Ramos (cell line): Measurements from ENCODE around the gene DPP6.
"Not testable (repeated sequence)": the region's sequence is repeated elsewhere in the genome, so short reads cannot be mapped to it uniquely, and the experiment has no call there.

Source experiments
- in situ Hi-C: fragments of 300-500 bp; cut with MboI; formaldehyde crosslinking; loops from one replicate; pipeline ENCODE4 v1.14.3; 2022; ENCODE audit warnings: low sequenced_read_pairs; ENCODE audit not compliant: unreplicated experiment

DPP6 gene

DNA sequence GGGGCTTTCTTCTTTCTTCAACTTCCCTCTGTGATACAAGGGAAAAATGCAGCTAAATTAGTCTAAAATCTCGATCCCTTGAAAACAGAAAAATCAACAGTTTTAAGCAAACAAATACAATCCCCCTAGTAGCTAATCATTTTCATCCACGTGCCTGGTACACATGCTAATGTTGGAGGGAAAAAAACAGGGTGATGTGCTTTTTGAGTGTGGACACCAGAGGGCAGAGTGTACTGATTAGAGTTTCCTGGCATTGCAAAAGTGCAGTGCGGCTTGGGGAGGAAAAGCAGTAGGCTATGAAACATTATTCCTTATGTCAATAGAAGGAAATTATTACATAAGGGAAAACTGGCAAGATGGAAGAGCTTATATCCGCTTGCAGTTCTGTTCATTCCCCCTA, 19.6 kb downstream of the DPP6 start:
- in situ Hi-C loops = not testable (repeated sequence)

DNA sequence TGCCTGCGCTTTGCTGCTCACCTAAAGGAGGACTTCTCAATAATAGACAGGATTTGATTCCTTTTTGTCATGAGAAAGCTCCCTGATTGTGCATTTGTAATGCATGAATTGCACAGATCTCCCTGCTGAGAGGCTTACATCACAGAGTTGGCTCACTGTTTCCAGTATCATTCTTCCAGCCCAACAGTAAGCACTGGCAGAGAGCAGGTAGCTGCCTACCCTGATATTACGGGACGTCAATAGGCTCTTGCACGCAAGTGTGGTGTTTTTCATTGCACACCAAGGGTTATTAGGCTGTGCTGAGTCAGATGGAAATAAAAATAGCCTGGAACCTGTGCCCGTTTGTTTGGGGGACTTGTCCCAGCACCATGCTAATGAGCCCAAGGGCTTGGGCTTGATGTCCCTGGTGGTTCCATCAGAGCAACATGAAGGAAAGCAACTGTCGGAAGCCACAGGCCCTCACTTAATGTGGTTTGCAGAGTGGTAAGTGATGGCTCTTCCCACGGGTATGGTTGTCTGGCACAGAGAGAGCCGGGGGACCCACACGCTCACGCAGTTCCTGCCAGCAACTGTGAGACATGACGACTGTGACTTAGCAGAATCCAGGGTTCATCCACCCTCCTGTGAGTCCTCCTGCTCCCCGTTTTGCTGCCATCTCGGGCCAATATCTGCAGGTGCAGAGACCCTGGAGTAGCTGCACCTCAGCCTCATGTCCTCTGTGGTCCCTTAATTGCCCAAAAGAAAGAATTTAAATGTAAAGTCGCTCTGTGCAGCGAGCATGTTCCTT, 20.4 kb downstream of the DPP6 start:
- in situ Hi-C loops = not testable (repeated sequence)

DNA sequence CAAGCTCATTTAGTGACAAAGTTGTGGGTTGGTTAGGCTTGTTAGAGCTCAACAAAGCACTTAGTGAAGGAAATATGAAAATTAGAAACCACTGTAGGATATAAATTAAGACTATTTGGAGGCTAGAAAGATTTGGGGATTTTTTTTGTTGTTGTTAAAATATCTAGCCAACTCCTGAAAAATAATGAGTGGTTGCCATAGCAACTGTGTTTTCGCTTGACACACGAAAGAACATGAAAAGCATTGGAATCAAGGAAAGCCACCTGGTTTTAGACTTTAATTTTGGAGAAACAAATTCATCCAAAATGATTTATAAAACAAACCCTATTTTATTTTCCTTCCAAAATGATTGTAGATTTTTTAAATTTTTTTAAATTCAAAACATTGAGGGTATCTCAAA, 26.3 kb downstream of the DPP6 start:
- in situ Hi-C loops = not testable (repeated sequence)

DNA sequence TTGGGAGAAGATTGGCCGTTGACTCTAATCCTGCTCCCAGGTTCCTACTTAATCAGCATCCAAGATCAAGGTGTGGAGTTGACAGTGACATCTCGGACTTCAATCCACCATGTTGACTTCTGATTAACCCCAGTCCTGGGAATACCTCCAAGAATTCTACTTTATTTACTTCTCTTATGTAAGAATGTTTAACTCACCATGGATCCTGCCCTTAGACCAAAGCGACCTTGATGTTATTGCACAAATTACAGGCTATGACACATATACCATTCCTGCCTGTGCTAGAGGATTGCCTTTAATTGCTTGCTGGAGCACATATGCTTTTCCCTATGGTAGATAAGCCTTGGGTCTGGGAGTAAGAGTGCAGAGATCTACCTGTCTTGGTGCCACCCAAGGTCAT, 28.1 kb downstream of the DPP6 start:
- in situ Hi-C loops = not testable (repeated sequence)

DNA sequence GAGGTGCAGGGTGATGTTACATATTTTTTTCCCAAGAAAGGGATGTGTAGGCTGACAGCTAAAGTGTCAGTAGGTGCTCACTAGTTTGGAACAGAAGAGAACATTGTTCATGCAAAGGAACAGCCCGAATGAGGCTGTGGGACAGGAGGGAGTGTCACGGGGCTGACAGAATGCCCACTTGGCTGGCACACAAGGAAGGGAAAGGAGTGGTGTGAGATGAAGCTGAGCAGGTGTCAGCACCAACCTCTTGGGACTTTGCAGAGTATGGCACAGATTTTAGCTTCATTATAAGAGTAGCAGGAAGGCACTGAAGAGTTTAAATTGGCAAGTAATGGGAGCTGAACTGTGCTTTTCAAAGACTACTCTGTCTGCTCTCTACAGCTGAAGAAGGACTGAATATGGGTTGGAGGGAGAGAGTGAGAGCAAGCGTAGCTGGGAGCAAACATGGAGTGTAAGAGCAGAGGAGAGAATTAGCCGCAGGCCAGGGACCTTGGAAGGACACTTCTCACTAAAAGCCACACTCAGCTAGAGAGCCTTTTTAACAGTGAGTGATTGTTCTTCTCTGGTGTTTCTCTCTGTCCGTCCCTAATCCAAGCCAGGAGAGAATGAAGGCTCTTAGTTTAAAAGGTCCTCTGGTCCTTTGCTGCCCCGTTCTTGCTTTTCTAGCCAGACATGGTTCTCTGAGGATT, 35.0 kb downstream of the DPP6 start:
- in situ Hi-C loops = not testable (repeated sequence)

DNA sequence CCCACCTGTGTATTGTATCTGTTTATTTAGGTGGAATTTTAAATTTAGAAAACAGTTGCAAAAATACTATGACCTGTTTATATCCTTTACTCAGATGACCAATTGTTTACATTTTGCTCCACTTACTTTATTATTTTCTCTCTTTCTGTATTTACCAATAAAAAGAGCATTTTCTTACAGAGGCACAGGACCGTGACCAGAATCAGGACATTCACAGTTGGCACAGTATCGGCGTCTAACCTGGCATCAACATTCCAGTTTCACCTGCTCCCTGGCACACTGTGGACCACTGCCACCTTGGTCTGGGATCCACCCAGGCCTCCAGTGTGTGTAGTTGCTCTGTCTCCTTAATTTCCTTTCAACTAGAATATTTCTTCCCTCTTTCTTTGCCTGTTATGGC, 39.9 kb downstream of the DPP6 start:
- in situ Hi-C loops = not testable (repeated sequence)

DNA sequence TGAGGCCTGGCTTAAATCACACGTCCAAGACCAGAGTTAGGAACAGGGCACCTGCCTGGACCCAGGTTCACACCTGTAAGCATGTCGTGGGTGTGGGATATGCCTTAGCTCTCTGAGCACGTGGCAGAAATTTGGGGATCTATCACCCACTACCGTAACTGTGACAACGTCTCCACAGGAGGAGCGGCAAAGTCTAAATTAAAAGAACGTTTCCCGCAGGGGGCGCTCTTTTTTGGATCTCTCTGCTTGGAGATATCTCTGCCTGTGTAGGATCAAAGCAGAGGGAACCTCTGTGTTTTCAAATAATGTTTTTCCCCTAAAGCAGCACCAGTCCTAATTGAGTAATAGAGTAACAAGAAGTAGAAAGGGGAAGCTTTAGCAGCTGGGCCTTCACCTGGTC, 43.0 kb downstream of the DPP6 start:
- in situ Hi-C loops = not testable (repeated sequence)

DNA sequence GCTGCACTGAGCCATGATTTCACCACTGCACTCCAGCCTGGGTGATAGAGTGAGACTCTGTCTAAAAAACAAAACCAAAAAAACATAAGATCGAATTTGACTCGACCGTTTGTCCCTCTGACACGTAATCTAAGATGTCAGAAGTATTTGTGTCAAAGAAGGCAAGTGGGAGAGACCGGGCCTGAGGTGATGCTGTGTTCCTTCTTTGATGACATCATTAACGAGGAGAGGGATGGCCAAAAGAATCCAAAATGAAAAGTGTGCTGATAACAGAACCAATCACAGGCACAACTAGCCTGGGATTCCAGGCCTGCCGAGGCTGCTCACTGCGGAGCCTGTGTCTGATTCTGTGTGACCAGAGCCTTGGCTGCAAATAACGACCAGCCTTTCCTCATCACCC, 52.9 kb downstream of the DPP6 start:
- in situ Hi-C loops = not testable (repeated sequence)

DNA sequence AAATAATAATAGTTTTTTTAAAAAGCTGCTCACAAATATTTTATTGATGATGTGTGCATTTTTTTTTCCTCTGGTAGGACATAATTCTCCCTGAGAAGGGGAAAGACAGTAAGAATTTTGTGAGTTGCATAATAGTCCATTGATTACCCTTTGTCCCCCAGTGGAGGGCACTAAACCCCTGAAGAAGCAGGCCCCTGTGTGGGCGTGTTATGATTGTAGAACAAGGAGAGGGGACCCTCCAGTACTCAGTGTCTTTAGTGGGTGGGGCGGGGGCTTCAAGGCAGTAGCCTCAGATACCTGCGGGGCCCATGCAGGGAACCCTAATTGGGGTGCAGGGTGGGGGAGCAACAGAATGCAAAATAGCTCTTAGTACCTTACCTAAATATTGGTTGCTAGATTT, 57.4 kb downstream of the DPP6 start:
- in situ Hi-C loops = not testable (repeated sequence)

DNA sequence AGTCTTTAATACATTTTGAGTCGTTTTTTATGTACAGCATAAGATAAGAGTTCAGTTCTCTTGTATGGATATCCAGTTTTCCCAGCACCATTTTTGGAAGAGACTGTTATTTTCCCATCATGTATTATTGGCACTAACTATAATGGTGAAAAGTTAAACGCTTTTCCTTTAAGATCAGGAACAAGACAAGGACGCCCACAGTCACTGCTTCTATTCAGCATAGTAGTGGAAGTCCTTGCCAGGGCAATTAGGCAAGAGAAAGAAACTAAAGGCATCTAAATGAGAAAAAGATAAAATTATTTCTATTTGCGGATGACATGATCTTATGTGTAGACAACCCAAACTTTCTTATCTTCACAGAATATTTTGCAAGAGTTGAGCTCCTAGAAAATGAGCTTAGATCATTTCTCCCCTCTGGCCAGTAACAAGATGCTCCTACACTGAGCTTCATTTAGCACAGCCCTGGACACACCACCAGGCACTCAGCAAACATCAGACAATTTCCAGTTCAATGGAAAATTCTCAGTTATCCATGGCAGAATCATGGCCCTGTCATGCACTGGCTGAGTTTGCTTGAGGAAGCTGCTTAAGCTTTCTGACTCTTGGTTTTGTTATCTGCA, 61.6 kb downstream of the DPP6 start:
- in situ Hi-C loops = not testable (repeated sequence)

DNA sequence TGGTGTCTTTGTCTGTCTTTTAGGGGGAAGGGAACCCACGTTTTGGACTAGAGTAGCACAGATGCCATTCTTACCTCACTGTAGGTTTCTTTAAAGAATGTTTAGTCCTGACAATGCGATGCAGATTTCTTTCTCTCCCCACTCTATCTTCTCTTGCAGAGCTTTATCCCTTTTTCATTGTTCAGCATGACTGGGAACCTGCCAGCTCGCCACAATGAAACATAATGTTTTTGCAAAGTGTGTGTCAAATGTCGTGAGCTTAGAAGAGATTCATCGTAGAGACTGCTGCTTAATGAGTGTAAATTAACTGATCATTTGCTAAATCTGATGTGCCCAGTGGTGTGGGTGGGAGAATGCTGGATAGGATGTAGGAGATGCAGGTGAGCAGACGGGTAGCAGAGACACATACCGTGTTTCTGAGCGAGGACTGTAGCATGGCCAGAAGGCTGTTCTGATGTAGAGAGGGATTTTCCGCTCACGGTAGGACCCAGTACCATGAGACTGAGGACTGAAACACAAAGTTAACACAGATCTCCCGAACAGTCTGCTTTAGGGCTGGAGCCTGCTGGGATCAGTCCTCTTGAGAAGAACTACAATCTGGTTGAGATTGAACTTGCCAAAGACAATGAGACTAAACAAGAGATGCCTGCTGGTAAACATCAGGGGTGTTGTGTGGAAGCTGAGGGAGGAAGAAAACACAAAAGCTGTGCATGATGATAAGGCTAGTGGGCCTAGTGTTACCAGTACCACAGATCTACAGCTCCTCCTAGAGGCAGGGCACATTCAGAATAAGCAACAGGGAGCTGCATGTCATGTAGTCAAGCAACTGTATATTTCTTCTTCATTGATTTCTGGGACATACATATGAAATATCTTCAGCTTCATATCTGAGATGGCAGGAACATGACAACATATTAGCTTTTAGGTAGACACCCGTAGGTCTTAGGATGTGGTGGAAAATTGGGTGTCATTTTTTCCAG, 65.5 kb downstream of the DPP6 start:
- in situ Hi-C loops = not testable (repeated sequence)

DNA sequence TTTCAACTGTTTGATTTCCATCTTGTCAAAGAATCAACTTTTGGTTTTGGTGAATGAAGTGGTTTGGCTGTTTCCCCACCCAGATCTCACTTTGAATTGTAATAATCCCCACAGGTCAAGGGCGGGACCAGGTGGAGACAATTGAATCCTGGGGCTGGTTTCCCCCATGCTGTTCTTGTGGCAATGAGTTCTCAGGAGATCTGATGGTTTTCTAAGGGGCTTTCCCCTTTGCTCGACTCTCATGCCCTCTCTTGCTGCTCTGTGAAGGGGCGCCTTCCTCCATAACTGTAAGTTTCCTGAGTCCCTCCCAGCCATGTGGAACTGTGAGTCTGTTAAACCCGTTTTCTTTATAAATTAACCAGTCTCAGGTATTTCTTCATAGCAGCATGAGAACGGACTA, 68.6 kb downstream of the DPP6 start:
- in situ Hi-C loops = not testable (repeated sequence)

DNA sequence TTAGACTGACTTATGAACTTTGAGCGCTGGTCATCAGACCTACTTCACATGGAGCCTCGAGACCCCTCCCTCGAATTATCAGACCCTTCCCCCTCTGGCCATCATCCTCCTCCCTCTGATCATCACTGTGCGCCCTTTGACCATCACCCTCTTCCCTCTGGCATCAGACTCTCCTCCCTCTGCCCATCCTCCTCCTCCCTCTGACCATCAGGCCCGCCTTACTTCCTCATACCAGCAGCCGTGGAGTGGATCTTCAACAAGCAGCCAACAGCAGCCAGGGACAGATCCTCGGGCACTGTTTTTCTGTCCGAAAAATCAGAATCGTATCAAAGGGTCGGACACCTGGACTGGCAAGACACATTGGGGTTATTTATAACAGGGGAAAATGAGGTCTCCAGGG, 70.5 kb downstream of the DPP6 start:
- in situ Hi-C loops = not testable (repeated sequence)

DNA sequence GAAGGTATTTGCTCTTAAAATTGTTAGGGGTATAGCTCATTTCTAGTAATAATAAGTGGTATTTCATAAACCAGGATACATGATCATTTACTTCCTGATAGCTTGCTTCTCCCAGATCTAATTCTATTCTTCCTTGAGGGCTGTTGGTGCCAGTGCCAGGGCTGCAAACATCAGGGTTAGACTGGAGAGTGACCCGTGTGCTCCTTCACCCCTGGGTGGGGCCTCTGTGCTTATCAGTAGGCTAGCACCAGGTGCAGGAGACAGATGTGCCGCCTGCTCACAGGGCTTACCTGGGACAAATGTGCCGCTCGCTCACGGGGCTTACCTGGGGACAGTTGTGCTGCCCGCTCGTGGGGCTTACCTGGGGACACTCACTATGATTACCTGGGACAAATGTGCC, 71.2 kb downstream of the DPP6 start:
- in situ Hi-C loops = not testable (repeated sequence)

DNA sequence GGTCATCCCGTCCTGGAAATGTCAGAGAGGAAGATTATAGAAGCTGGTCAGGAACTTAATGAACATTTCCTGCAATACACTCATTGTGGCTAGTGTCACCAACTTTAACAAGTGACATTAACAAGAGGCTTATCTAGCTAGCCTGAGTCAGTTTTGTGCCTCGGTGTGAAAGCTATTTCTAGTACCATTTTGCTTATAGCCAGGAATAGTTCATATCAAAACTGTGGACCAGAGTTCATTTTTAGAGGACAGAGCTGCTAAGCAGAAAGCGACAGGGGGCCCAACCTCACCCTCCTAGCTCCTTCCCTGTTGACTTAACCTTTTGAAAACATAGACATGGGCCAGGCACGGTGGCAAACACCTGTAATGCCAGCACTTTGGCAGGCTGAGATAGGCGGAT, 76.9 kb downstream of the DPP6 start:
- in situ Hi-C loops = not testable (repeated sequence)

DNA sequence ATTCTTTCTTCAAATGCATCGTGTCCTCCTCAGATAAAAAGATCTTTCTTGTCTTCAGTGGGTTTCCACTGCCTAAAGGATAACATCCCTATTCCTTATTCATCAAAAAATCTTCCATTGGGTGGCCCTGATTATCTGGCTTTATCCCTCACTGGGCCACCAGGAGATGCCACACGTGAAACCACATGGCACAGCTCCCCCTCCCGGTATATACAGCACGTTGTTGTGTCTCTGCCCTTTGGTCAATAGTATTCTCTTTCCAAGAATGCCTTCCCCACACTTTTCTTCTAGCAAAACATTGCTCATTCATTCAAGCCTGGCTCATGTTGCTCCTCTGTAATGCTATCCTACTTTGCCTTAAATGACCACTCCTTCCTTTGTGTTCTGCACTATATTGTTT, 80.4 kb downstream of the DPP6 start:
- in situ Hi-C loops = not testable (repeated sequence)

DNA sequence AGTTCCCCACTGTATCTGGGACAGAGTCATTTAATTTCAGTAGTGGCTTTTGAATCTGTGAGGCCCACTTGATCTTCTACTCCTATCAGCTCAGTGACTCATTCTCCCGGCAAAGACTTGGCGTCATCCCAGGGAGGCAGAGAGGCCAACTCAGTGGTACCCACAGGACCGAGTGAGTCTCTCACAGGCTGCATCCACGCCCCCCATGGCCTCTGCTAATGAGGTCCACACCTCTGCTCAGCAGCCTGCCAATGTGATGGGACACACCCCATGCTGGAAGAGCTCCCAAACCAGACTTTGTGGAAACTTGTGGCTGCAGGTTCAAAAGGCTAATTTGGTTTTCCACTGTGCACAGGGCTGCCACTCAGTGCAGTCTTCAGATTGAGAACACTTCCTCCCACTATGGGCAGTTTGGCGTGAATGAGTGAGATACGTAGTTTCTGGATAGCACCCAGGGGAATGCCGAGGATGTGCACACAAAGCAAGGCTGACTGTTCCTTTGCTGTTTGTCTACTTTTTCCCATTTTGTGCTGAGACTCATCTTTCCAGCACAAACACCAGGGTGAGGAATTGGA, 81.6 kb downstream of the DPP6 start:
- in situ Hi-C loops = not testable (repeated sequence)

DNA sequence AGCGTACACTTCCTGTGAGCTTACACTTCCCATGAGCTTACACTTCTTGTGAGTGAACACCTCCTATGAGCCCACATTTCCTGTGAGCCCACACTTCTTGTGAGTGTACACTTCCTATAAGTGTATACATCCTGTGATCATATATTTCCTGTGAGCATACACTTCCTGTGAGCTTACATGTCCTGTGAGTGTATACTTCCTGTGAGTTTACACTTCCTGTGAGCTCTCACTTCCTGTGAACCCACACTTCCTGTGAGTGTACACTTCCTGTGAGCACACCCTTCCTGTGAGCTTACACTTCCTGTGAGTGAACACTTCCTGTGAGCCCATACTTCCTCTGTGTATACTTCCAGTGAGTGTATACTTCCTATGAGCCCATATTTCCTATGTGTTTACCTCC, 82.5 kb downstream of the DPP6 start:
- in situ Hi-C loops = not testable (repeated sequence)

DNA sequence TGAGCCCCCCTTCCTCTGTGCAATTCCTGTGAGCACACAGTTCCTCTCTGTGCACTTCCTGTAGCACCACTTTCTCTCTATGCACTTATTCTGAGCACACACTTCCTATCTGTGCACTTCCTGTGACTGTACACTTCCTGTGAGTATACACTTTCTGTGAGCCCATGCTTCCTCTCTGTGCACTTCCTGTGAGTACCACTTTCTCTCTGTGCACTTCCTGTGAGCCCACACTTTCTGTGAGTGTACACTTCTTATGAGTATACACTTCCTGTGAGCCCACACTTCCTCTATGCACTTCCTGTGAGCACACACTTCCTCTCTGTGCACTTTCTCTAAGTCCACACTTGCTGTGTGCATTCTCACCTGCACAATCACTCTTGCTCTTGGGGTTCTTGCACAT, 83.4 kb downstream of the DPP6 start:
- in situ Hi-C loops = not testable (repeated sequence)
